H1 (cell line): ENCODE data around the gene MYL6B.

Source experiments
- GTF2F1 ChIP-seq: IDR thresholded peaks from 2 replicates; pipeline ENCODE4 v1.6.1; 2012; ENCODE audit warnings: low read depth, low read length, improper control_type of control experiment, borderline replicate concordance
- POLR2A ChIP-seq, 2 experiments: IDR thresholded peaks; 1 replicate in 1 of 2; 2 replicates in 1 of 2; pipeline ENCODE4 v1.6.1; 2011; ENCODE audit warnings: low read depth in 2 of 2, low read length in 2 of 2, mild to moderate bottlenecking in 2 of 2; ENCODE audit errors: control extremely low read depth in 1 of 2
- POLR2AphosphoS5 ChIP-seq: IDR thresholded peaks from 2 replicates; pipeline ENCODE4 v1.6.1; 2011; ENCODE audit warnings: low read depth, low read length
- TF ChIP-seq, protein P1 (sequence below): IDR thresholded peaks from 2 replicates; pipeline ENCODE4 v1.6.1; 2012; ENCODE audit warnings: inconsistent platforms
- TF ChIP-seq, protein P2 (sequence below): IDR thresholded peaks from 2 replicates; pipeline ENCODE4 v1.6.1; 2012; ENCODE audit warnings: low read length, inconsistent platforms
- TF ChIP-seq, protein P3 (sequence below), 3 experiments: IDR thresholded peaks; 1 replicate in 2 of 3; 2 replicates in 1 of 3; pipeline versions ENCODE4 v1.5.1 to v1.6.1; 2011; ENCODE audit warnings: low read length in 3 of 3, mild to moderate bottlenecking in 3 of 3, inconsistent platforms in 2 of 3, low read depth in 1 of 3, moderate library complexity in 1 of 3; ENCODE audit not compliant: insufficient read depth in 1 of 3; ENCODE audit errors: control extremely low read depth in 1 of 3

DNA sequence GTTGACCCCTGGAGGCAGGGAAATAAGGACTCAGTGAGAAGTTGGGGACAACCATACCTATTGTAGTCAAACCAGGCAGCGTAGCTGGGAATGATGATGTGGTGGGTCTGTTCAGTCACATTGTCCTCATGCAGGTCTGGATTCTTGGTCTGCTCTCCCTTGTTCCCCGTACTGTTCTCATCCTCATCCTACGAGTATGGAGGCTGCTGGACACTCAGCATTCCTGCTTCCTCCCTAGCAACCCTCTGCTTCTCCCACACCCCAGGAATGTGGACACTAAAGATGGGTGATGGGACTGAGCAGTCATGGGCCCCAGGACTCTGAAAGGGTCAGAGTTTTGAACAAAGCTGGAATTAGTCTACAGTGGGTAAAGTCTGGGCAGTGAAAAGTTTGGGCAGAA lies 26.0 kb downstream of the MYL6B start:
- TF ChIP-seq, protein P1, sequence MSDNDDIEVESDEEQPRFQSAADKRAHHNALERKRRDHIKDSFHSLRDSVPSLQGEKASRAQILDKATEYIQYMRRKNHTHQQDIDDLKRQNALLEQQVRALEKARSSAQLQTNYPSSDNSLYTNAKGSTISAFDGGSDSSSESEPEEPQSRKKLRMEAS = no peak
- TF ChIP-seq, protein P2, sequence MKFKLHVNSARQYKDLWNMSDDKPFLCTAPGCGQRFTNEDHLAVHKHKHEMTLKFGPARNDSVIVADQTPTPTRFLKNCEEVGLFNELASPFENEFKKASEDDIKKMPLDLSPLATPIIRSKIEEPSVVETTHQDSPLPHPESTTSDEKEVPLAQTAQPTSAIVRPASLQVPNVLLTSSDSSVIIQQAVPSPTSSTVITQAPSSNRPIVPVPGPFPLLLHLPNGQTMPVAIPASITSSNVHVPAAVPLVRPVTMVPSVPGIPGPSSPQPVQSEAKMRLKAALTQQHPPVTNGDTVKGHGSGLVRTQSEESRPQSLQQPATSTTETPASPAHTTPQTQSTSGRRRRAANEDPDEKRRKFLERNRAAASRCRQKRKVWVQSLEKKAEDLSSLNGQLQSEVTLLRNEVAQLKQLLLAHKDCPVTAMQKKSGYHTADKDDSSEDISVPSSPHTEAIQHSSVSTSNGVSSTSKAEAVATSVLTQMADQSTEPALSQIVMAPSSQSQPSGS = no peak
- TF ChIP-seq, protein P3, sequence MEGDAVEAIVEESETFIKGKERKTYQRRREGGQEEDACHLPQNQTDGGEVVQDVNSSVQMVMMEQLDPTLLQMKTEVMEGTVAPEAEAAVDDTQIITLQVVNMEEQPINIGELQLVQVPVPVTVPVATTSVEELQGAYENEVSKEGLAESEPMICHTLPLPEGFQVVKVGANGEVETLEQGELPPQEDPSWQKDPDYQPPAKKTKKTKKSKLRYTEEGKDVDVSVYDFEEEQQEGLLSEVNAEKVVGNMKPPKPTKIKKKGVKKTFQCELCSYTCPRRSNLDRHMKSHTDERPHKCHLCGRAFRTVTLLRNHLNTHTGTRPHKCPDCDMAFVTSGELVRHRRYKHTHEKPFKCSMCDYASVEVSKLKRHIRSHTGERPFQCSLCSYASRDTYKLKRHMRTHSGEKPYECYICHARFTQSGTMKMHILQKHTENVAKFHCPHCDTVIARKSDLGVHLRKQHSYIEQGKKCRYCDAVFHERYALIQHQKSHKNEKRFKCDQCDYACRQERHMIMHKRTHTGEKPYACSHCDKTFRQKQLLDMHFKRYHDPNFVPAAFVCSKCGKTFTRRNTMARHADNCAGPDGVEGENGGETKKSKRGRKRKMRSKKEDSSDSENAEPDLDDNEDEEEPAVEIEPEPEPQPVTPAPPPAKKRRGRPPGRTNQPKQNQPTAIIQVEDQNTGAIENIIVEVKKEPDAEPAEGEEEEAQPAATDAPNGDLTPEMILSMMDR (IDR thresholded peaks at IDR 0.05; ENCODE audit: control extremely low read depth in 1 of 3, insufficient read depth in 1 of 3, low read depth in 1 of 3, low read length in 3 of 3) = no peak
- no peak for TF ChIP-seq POLR2AphosphoS5
- TF ChIP-seq GTF2F1 = no peak
- no peak; a peak in 1 of 3 replicates for TF ChIP-seq POLR2A (IDR thresholded peaks at IDR 0.05; ENCODE audit: control extremely low read depth in 1 of 2, low read depth in 2 of 2, low read length in 2 of 2)
